Natural killer cell (primary cell): ENCODE results near the gene SF3A1. TPM values are rescaled to one million over a fixed set of nuclear protein-coding genes. Genes with fewer than 3 reads are reported as not detected.

Experiments
- ATAC-seq, 3 donors: fragments of 150-1000 bp in 2 of 3; fragments of 200-7000 bp in 1 of 3; cut with Tn5 transposase; 1 replicate in 1 of 3; 2 replicates in 2 of 3; pipeline ENCODE4 v1.10.0; 2021; ENCODE audit warnings: mild to moderate bottlenecking in 2 of 3, moderate library complexity in 2 of 3
- DNase-seq, 2 donors: peaks; one replicate each; pipeline versions ENCODE4 v3.0.0 to v3.0.0-alpha.2; 2013 to 2021; ENCODE audit warnings: mixed read lengths in 1 of 2
- H3K27ac ChIP-seq: one replicate; pipeline ENCODE4 v1.5.1; 2013; ENCODE audit warnings: mild to moderate bottlenecking, low read length
- H3K27me3 ChIP-seq: one replicate; pipeline ENCODE4 v1.6.1; 2013; ENCODE audit warnings: low read length; ENCODE audit not compliant: control insufficient read depth, insufficient read depth
- H3K36me3 ChIP-seq: one replicate; pipeline ENCODE4 v1.6.1; 2013; ENCODE audit warnings: low read length; ENCODE audit not compliant: control insufficient read depth, insufficient read depth
- H3K4me1 ChIP-seq: one replicate; pipeline ENCODE4 v1.6.1; 2013; ENCODE audit warnings: low read length; ENCODE audit not compliant: control insufficient read depth, insufficient read depth
- H3K4me3 ChIP-seq: one replicate; pipeline ENCODE4 v1.5.1; 2013; ENCODE audit warnings: low read length
- H3K9me3 ChIP-seq: one replicate; pipeline ENCODE4 v1.6.1; 2013; ENCODE audit warnings: low read length; ENCODE audit not compliant: control insufficient read depth, insufficient read depth
- H3K27ac Mint-ChIP-seq, 2 donors: one replicate each; pipeline ENCODE4 v1.8.0; 2022; ENCODE audit warnings: mild to moderate bottlenecking in 2 of 2, mixed read lengths in 2 of 2, moderate library complexity in 1 of 2
- H3K27me3 Mint-ChIP-seq, 2 donors: one replicate each; pipeline ENCODE4 v1.8.0; 2022; ENCODE audit warnings: low read depth in 2 of 2, mixed read lengths in 2 of 2
- H3K36me3 Mint-ChIP-seq: one replicate; pipeline ENCODE4 v1.8.0; 2022; ENCODE audit warnings: mixed read lengths
- H3K4me1 Mint-ChIP-seq, 2 donors: one replicate each; pipeline ENCODE4 v1.8.0; 2022; ENCODE audit warnings: mixed read lengths in 2 of 2
- H3K4me3 Mint-ChIP-seq: one replicate; pipeline ENCODE4 v1.8.0; 2022; ENCODE audit warnings: mild to moderate bottlenecking, moderate library complexity, mixed read lengths
- H3K9me3 Mint-ChIP-seq, 2 donors: one replicate each; pipeline ENCODE4 v1.8.0; 2022; ENCODE audit warnings: mixed read lengths in 2 of 2
- CTCF ChIP-seq: fragments of 200-600 bp; IDR thresholded peaks from one replicate; pipeline ENCODE4 v1.8.0; 2022; ENCODE audit warnings: antibody characterized with exemption
- WGBS: methylation state at CpG from one replicate; pipeline ENCODE4 v1.1.7; 2013; ENCODE audit warnings: missing lambda C conversion rate; ENCODE audit not compliant: insufficient coverage; 5-methylcytosine and 5-hydroxymethylcytosine counted together
- intact Hi-C: fragments of 100-400 bp; cut with micrococcal nuclease; formaldehyde crosslinking; loops from one replicate; pipeline ENCODE4 v1.14.2; 2022
- total RNA-seq, 4 donors: library from RNA; stranded (reverse); fragments of 120-200 nt in 1 of 4; gene quantifications; one replicate each; pipeline versions ENCODE4 v1.2.3 to v1.2.4, GENCODE V29; 2013 to 2022

SF3A1 gene
- total RNA-seq, 3 donors from 2014 or later (not counting 1 experiment from before 2014, with no cell fraction given), result 309 to 340 (median 319) TPM

DNA sequence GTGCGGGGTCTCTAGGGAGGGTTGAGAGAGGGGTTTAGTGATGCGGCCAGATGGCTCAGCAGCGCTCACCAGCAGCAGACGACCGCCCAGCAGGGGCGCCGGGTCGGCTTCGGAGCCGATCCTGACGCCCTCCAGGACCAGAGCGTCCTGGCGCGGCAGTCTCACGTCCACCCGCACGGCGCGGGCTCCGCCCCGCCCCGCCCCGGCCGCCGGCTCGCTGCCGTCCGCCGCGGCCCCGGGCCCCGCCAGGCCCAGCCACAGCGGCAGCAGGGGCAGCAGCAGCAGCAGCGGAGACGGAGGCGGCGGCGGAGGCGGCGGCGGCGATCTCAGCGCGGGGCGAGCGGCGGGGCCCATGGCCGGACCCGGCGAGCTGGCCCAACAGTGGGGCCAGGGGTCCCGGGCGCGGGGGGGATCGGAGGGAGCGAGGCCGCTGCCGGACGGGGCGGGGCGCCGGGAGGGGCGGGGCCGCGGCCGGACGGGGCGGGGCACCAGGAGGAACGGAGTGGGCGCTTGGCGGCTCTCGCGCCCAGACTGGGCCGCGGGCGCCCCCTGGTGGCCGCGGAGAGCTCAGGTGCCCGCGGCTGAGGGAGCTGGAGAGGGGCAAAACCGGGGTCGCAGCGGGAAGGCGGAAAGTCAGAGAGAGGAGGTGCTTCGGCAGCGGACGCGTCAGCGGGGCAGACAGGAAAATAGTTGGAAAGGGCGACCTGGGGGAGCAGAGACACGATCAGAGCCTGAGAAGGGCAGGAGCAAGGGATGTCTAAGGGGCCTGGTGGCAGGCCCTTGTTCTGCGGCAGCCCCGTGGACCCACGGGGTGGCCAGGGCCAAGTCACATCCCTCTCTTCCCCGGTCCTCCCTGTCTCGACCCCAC is 30.5 kb upstream of the SF3A1 start, which contains the start of gene RNF215:
Gene RNF215, minus strand, starts transcription at position 452 of the 868 bp plus-strand sequence. Its CDS starts 98 bp downstream, at position 354.
- peak; percentile 94 to 97 (median 95) for ATAC-seq
- Mint-ChIP-seq H3K27ac (peak within 1 kb of the TSS in 1 of 2 donors; percentile 76), H3K27me3 (peaks cover 0 to 5% of the 10 kb centered on the region in 2 donors), H3K4me3 (peak within 1 kb of the TSS; percentile 52), H3K4me1 (peaks cover 5 to 6% of the 10 kb centered on the region in 2 donors), H3K9me3 (no peaks in the 10 kb centered on the region), H3K36me3 (no peaks in the 10 kb centered on the region)
- Histone ChIP-seq H3K36me3 (no peaks in the 10 kb centered on the region), H3K27ac (no peak within 1 kb of the TSS), H3K4me1 (peaks cover 12% of the 10 kb centered on the region), H3K27me3 (no peaks in the 10 kb centered on the region), H3K4me3 (peak within 1 kb of the TSS; percentile 9), H3K9me3 (no peaks in the 10 kb centered on the region)
- peak; percentile 87 to 90 for DNase-seq
- TF ChIP-seq CTCF, result peak; percentile 89
- WGBS, result 1% methylated on average over 94 of the region's 95 CpGs
- intact Hi-C loops, result loop anchor here (1.0 kb wide), 1 partner anchor 100 kb away; no protein-coding TSS in a partner anchor

DNA sequence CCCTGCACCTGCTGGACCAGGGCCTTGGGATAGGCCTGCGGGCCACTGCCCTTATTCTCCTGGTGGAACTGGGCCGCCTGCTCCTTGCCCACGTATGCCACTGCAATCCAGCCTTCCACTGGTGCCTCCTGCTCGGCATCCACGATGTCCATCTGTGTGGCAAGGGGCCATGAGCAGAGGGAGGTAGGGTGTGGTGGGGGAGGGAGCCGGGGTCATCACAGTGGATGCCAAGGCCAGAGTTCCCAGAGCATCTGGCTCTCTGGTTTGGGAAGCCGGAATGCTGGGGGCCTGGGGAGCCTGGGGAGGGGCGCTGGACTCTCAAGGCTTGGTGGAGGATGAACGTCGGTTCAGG is 29.9 kb upstream of the SF3A1 start:
- intact Hi-C loops, result no loop called here
- H3K9me3 Mint-ChIP-seq, result no peaks in the 10 kb centered on the region
- Histone ChIP-seq H3K36me3 (no peaks in the 10 kb centered on the region), H3K9me3 (no peaks in the 10 kb centered on the region), H3K27ac (no peak overlapping the region), H3K27me3 (no peaks in the 10 kb centered on the region), H3K4me3 (peak overlapping the region; percentile 9), H3K4me1 (peaks cover 12% of the 10 kb centered on the region)
- H3K4me3 Mint-ChIP-seq, result peak overlapping the region; percentile 52
- H3K27me3 Mint-ChIP-seq, result peaks cover 0 to 5% of the 10 kb centered on the region in 2 donors
- H3K4me1 Mint-ChIP-seq, result peaks cover 5 to 6% of the 10 kb centered on the region in 2 donors
- peak overlapping the region in 1 of 2 donors; percentile 76 for H3K27ac Mint-ChIP-seq
- WGBS, result 39% methylated on average over 10 of the region's 10 CpGs
- TF ChIP-seq CTCF, result no peak
- ATAC-seq (no peak), DNase-seq (no peak)
- H3K36me3 Mint-ChIP-seq, result no peaks in the 10 kb centered on the region

DNA sequence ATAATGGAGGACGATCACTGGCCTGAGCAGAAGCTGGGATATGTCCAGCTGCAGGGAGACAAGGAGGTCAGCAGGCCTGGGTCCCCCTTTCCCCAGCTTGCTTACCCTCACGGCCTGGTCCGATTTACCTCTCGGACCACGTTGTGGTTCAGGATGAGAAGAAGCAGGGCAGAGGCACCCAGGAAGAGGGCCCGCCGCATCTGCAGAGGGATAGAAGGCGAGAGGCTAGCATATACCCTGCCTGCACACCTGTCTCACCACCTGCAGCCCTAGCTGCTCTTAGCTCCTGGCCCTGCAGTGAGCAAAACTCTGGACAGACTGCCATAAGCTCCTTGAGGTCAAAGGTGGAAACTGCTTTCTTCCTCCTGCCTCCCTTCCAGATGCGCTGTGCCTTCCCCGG is 29.2 kb upstream of the SF3A1 start:
- Histone ChIP-seq H3K36me3 (no peaks in the 10 kb centered on the region), H3K4me3 (no peak overlapping the region), H3K4me1 (peaks cover 12% of the 10 kb centered on the region), H3K27me3 (no peaks in the 10 kb centered on the region), H3K9me3 (no peaks in the 10 kb centered on the region), H3K27ac (no peak overlapping the region)
- intact Hi-C loops, result no loop called here
- Mint-ChIP-seq H3K27ac (no peak overlapping the region), H3K4me1 (peaks cover 5 to 6% of the 10 kb centered on the region in 2 donors), H3K36me3 (no peaks in the 10 kb centered on the region), H3K4me3 (peak overlapping the region; percentile 52), H3K27me3 (peaks cover 0 to 5% of the 10 kb centered on the region in 2 donors), H3K9me3 (no peaks in the 10 kb centered on the region)
- no peak for ATAC-seq
- DNase-seq, result no peak
- TF ChIP-seq CTCF, result no peak
- 96% methylated on average over 10 of the region's 10 CpGs for WGBS
